ENCODE results near the gene CD72.

GRCh38 chr9:35656831-35657545 is 38.8 kb upstream of the CD72 start:
- TF ChIP-seq TARDBP (IDR thresholded peaks at IDR 0.05) (no peak), BHLHE40 (IDR thresholded peaks at IDR 0.05; ENCODE audit: borderline replicate concordance) (no peak), L3MBTL2 (conservative IDR thresholded peaks at IDR 0.05) (no peak; the same call in 1 of the 2 replicates), PKNOX1 (IDR thresholded peaks at IDR 0.05) (no peak), CTBP1 (IDR thresholded peaks at IDR 0.05; ENCODE audit: borderline replicate concordance) (no peak), ARNT (IDR thresholded peaks at IDR 0.05) (no peak), NFRKB (IDR thresholded peaks at IDR 0.05) (no peak)

All from HEK293T (cell line).